Glutamatergic neuron (in vitro differentiated cells): ENCODE measurements around the gene GPR3. TPM values are rescaled to one million over a fixed set of nuclear protein-coding genes. Genes with fewer than 3 reads are reported as not detected.

Experiments used
- DNase-seq: peaks from one replicate; pipeline ENCODE4 v3.0.0; 2022
- H3K27ac Mint-ChIP-seq: one replicate; pipeline ENCODE4 v1.8.0; 2020; ENCODE audit warnings: mild to moderate bottlenecking, mixed read lengths, inconsistent platforms; ENCODE audit not compliant: unreplicated experiment
- H3K27me3 Mint-ChIP-seq: one replicate; pipeline ENCODE4 v1.8.0; 2020; ENCODE audit warnings: mild to moderate bottlenecking, moderate library complexity, mixed read lengths, inconsistent platforms; ENCODE audit not compliant: unreplicated experiment
- H3K36me3 Mint-ChIP-seq: one replicate; pipeline ENCODE4 v1.8.0; 2020; ENCODE audit warnings: mild to moderate bottlenecking, mixed read lengths, inconsistent platforms; ENCODE audit not compliant: unreplicated experiment
- H3K4me1 Mint-ChIP-seq: one replicate; pipeline ENCODE4 v1.8.0; 2020; ENCODE audit warnings: mild to moderate bottlenecking, low read depth, mixed read lengths, inconsistent platforms; ENCODE audit not compliant: unreplicated experiment
- H3K4me3 Mint-ChIP-seq: one replicate; pipeline ENCODE4 v1.8.0; 2020; ENCODE audit warnings: mild to moderate bottlenecking, mixed read lengths, inconsistent platforms; ENCODE audit not compliant: unreplicated experiment
- H3K9me3 Mint-ChIP-seq: one replicate; pipeline ENCODE4 v1.8.0; 2020; ENCODE audit warnings: mild to moderate bottlenecking, moderate library complexity, mixed read lengths, inconsistent platforms; ENCODE audit not compliant: unreplicated experiment
- CTCF ChIP-seq: fragments of 200-600 bp; sonication (generic); IDR thresholded peaks from one replicate; pipeline ENCODE4 v1.5.0; 2021; ENCODE audit not compliant: partially characterized antibody, unreplicated experiment
- total RNA-seq: library from RNA; stranded (reverse); fragmentation: NEBNext Ultra II Directional; extraction: Animal tissue kit (Norgen Biotek cat#: 25700); gene quantifications from one replicate; pipeline ENCODE4 v1.2.1, GENCODE V29; 2021; ENCODE audit not compliant: unreplicated experiment

Gene GPR3
- total RNA-seq, 1 donor from 2014 or later: 1.5 TPM

DNA sequence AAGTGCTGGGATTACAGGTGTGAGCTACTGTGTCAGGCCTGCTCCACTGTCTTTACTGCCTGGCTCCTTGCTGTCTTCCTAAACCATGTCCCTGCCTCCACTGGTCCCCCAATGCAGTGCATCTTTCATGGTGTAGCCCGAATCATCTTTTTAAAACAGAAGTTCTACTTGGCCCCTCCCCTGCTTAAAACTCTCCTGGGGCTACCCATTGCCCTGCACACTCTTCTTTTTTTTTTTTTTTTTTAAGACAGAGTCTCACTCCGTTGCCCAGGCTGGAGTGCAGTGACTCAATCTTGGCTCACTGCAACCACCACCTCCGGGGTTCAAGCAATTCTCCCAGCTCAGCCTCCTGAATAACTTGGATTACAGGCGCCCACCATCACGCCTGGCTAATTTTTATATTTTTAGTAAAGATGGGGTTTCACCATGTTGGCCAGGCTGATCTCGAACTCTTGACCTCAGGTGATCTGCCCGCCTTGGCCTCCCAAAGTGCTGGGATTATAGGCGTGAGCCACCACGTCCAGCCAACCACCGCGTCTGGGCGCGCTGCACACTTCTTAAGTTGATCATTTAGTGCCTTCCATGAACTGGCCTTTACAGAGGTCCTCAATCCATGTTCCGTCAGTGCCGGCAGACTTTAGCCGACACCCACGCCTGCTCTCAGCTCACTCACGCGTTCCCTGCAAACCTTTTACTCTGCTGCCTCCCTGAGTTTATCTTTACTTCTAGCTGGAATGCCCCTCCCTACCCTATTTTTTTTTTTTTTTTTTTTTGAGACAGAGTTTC is 20.2 kb upstream of the GPR3 start:
- TF ChIP-seq CTCF: no peak
- Mint-ChIP-seq H3K27ac (no peak overlapping the region), H3K9me3 (no peaks in the 10 kb centered on the region)

GRCh38 chr1:27372808-27373690 is 19.4 kb upstream of the GPR3 start:
- DNase-seq: no peak
- peaks cover 3% of the 10 kb centered on the region for H3K9me3 Mint-ChIP-seq
- no peak overlapping the region for H3K27ac Mint-ChIP-seq
- no peaks in the 10 kb centered on the region for H3K36me3 Mint-ChIP-seq
- peak; percentile 43 for TF ChIP-seq CTCF
- peaks cover 4% of the 10 kb centered on the region for H3K27me3 Mint-ChIP-seq
- no peak overlapping the region for H3K4me3 Mint-ChIP-seq
- H3K4me1 Mint-ChIP-seq: peaks cover 4% of the 10 kb centered on the region

More for the DNA sequence above, 20.2 kb upstream of the GPR3 start:
- Mint-ChIP-seq H3K4me3 (no peak overlapping the region), H3K4me1 (peaks cover 2% of the 10 kb centered on the region), H3K36me3 (no peaks in the 10 kb centered on the region), H3K27me3 (peaks cover 4% of the 10 kb centered on the region)
- no peak for DNase-seq

DNA sequence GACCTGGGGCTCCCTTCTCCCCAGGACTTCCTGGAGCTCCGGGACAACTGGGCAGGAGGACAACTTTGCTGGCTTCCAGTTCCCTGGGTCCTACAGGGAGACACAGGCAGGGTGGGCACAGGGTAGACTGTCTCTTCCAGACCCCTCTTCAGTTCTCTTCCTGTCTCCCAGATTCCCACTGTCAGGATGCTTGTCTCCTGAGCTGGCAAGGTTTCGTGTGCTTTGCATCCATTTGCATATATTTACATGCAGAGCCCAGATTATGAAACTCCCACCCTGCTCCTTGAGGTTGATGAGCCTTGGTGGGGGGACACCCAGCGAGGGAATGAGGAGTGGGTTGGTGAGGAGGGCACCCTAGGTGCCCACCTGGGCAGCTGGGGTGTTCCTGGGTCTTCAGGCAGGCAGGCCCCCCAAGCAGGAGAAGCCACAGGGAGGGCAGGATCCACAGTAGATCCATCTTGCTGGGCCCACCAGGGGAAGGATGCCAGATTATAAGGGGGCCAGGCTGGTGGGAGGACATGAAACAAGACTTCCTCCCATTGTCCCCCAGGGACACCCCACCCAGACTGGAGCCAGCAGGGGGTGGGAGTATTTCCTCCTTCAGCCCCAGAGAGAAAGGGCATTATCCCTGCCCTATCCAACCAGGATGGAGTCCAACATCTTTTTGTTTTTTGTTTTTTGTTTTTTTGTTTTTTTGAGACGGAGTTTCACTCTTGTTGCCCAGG is 17.9 kb upstream of the GPR3 start, which contains the start of gene FCN3:
TSS of gene FCN3 (minus strand) at position 463 of the 725 bp plus-strand sequence. CDS start at position 457, 6 bp downstream.
- no peak for TF ChIP-seq CTCF
- H3K4me3 Mint-ChIP-seq: no peak within 1 kb of the TSS
- DNase-seq: no peak
- peaks cover 4% of the 10 kb centered on the region for H3K27me3 Mint-ChIP-seq
- peaks cover 4% of the 10 kb centered on the region for H3K4me1 Mint-ChIP-seq
- H3K9me3 Mint-ChIP-seq: peaks cover 3% of the 10 kb centered on the region
- H3K27ac Mint-ChIP-seq: no peak within 1 kb of the TSS
- H3K36me3 Mint-ChIP-seq: no peaks in the 10 kb centered on the region

DNA sequence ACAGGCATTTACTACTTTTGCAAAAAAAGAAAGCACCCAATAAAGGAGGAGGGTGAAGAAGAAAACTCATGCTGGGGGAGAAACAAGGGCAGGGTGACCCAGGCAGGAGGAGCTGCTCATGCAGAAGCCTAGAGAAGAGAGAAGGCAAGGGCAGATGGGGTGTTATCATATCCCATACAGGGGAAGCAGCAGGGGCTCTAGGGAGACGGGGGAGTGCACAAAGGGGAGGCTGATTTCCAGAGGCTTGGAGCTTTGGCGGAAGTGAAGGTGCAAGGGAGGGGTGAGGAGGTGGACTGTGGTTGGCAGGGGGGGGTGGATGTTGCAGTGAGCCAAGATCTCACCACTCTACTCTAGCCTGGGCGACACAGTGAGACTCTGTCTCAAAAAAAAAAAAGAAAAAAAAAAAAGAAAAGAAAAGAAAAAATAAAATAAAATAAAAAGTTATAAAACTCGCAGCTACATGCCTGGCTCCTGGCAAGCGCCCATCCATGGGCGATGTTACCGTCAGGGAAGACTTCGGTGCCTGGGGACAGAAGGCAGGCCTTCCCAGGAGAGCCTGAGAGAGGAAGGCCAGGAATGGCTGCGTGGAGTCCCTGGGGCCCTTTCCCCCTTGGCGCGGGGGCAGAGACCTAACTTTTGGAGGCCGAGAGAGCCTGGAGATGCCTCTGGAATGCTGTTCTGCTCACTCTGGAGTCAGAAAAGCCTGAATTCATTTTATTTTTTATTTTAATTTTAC is 14.5 kb upstream of the GPR3 start:
- Mint-ChIP-seq H3K4me3 (no peak overlapping the region), H3K27me3 (peaks cover 10% of the 10 kb centered on the region), H3K27ac (peak overlapping the region; percentile 33), H3K9me3 (peaks cover 3% of the 10 kb centered on the region), H3K4me1 (peaks cover 4% of the 10 kb centered on the region), H3K36me3 (no peaks in the 10 kb centered on the region)
- no peak for DNase-seq
- TF ChIP-seq CTCF: no peak
